HG02970 (cell line): Measurements from ENCODE around the gene ARAP1.

Source experiments
- ATAC-seq: cut with Tn5 transposase; IDR thresholded peaks from one replicate; pipeline ENCODE4 v1.9.1; 2021; ENCODE audit warnings: mild to moderate bottlenecking, moderate library complexity, moderate number of reproducible peaks; ENCODE audit not compliant: unreplicated experiment, low FRiP score

Gene ARAP1

DNA sequence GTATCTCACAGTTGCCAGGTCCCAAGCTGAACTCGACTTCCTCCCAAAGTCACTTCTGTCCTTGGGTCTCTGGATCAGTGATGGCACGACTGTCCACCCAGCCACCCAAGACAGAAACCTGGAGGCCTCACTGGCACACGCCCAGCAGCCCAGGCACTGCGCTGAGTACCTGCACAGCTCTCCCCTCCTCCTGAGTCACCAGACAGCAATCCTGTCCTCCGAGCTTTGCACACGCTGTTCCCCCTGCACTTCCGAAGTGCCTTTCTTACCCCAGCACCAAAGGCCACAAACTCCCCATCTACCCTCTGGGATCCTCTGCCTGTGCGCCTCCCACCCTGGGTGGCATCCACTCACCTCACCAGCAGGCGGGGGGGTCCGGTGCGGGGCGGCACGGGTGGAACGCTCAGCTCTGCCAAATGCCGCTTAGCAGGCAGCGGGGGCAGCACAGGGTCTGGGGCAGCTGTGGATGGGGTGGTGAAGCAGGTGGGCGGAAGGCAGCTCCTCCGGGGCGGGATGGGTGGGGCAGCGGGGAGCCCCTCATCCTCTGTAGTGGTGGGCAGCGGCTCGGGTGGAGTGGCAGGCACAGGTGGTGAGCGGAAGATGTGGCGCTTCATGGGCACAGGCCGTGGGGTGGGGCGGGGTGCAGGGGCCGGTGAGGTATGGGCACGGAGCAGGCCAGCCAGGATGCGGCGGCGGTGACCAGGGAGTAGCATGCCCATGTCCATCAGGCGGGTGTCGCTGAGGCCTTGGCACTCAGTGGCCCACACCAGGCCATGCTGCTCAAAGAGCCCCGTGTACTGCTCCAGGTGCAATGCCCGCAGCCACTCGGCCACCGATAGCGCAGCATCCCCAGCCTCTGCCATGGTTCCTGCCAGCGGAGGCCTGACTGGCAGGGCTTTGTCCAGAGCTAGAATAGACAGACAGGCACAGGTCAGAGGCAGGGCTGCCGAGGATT lies 25.7 kb downstream of the ARAP1 start:
- no peak for ATAC-seq

DNA sequence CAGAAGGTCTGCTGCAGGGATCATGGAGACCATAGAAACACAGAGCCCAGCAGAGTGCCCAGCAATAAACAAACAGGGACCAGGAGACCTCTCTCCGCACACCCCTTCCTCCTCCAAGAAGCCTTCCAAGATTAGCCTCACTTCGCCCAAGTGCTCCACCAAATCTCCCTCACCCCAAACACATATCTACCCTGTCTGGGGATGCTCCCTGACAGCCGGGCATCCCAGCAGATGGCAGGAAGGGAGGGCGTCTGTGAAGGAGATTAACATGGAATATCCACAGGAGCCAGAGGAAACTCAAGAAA lies 26.5 kb downstream of the ARAP1 start:
- no peak for ATAC-seq

DNA sequence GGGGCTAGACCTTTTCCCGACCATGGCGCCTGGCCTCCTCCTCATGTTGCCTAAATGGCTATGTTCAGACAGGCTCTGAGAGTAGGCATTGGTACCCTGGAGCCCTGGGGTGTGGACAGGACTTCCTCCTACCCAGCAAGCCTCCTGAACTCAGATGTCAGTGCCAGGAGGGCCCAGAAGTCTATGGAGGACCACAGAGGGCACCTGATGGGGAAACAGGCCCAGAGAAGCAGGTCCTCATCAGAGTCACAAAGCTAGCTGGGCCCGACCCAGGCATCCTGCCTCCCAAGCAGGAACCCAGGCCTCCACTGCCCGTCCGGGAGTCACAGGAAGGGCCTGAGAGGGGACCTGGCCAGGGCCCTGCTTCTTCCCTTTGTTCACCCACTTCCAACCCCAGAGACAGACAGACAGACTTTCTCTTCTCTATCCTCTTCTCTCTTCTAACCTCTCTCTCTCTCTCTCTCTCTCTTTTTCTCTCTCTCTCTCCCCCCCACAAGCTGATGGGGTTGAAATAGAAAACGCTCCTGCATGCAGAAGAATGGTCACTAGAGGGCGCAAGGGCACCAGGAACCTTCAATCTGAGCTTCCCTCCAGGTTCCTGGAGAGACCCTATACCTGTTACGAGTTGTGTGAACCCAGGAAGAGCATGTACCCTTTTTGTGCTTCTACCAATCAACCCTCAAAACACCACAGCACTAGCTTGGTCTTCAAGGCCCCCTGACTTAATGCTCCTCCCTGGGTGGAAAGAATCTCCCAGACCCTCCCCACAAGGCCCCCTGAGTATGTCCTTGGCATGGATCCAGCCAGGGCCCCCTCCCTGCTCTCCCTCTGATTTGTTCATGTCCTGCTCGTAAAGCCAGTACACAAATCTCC lies 27.1 kb downstream of the ARAP1 start:
- no peak for ATAC-seq

DNA sequence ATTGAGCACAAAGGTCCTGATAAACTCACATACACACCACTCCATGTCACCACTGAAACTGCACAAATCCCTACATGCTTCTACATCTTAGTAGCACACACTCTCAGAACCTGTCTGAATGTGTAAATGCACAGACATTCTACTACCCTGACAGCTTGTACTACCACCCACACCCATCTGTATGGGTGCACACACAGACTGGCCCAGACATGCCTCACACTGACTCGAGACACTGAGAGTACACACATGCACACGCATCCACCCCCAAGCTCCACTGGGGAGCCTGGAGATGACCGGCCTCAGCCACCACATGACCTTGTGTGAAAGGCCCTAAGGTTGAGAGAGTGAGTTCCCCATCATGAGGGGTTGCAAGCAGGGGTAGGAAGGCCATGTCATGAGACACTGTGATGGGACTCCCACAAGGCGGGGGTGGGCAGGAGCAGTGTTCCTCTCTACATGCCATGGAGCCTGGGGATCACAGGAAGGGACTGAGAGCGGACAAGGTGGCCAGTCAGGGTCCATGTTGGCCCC lies 28.1 kb downstream of the ARAP1 start:
- no peak for ATAC-seq

DNA sequence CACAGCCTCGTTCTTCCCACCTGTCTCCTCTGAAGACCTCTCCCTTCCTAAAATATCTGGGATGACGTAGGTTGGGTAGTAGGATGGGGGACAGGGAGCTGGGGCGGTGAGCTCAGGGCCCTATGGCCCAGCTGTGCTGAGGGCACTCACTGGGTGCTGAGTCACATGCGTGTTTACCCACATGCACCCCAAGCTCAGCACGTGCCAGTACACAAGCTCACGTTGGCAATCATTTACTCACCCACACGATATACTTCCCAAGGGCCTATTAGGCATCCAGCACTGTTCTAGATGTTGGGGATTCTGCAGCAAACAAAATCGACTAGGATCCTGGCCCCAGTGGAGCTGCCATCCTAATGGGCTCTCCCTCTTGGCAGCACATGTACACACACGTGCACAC lies 28.7 kb downstream of the ARAP1 start:
- ATAC-seq: no peak

DNA sequence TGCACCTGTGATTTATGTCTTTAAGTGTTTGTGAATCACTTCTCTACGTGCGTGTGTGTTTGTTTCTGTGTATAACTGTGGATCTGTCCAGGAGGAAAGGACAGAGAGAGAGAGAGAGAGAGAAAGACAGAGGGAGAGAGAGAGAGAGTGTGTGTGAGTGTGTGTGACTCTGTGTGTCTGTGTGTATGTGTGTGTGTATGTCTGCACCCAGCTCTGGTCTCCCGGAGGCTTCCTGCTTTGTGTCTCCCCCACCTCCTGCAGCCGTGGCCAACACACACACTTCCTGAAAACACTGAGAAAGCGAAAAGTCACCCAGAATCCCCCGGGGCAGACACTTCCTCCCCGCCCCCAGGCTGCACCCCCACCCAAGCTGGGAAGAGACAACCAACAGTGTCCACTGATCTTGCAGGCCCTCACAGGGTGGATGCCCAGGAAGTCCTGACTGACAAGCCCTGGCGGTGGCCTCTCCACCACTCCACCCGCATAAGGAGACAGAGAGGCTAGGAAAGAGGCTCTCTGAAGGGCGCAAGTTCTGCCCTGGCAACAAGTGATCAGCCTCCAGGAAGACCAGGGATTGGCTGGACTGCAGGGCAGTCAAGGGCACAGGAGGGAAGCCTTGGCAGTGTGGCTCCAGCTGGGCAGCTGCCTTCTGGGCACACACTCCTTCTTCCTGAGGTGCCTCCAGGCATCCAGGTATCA lies 30.0 kb downstream of the ARAP1 start:
- peak; percentile 70 for ATAC-seq

DNA sequence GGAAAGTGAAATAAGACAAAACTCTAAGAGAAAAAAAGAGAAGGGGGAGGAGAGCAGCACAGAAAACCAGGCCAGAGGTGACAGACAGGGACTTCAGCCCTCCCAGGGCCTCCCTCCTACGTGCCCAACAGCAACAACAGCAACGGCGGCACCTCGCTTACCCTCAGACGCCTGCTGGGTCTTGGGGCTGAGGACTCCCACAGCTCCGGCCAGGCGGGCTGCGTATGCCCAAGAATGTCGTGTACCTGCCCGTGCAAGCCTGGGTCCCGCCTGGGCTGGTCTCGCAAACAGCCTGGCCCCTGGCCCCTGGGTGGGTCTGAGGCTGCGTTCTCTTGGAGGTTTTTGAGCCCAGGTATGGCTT lies 30.5 kb downstream of the ARAP1 start:
- ATAC-seq: no peak

DNA sequence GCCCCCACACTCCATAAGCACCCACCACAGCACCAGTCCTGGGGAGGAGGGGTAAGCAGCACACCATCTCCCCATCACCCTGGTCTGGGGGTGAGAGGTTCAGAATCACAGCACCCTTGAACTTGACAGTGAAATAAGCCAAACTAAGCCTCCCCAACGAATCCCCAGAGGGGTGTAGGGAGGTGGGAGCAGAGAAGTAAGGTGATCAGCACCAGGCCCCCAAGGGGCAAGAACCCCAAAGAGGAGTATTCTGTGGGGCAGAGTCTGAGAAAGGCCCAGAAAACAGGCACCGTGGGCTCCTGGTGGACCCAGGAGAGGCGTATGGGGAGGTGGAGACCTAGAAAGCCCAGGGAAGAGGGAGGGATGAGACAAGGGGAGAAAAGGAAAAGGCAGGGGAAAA lies 30.9 kb downstream of the ARAP1 start:
- ATAC-seq: no peak

DNA sequence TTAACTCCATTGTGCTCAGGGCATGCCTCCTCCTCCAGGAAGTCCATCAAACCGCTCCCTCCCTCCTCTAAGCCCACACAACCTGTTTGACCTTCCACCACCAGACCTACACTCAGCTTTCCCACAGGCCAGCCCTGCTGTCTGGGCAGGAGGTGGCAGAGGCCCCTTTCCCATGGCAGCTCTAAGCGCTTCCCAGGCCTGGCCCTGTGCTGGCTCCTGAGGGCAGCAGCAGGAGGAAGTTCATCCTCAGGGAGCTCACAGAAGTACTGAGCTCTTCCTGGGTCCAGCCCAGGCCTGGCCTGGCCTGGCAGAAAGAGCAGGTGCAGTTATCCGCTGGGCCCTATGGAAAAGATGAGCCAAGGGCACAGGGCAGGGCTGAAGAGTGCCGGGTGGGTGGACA lies 31.4 kb downstream of the ARAP1 start:
- ATAC-seq: no peak

DNA sequence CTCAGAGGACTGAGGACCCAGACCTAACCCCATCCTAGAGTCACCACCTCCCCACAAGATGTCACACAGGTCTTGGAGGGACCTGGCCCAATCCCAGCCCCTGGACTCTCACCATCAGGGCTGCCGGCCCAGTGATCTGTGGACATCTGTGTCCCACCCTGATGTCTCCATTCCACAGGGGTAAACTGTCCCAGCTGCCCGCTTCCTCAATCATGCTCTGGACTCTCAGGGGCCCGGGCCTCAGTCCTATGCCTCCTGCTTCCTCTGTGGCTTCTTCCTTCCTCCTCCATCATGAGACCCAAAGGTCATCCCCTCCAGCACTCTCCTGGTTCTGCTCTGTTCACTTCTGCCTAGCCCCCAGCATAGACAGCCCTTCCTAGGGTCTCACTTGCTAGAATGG lies 32.2 kb downstream of the ARAP1 start:
- ATAC-seq: no peak

DNA sequence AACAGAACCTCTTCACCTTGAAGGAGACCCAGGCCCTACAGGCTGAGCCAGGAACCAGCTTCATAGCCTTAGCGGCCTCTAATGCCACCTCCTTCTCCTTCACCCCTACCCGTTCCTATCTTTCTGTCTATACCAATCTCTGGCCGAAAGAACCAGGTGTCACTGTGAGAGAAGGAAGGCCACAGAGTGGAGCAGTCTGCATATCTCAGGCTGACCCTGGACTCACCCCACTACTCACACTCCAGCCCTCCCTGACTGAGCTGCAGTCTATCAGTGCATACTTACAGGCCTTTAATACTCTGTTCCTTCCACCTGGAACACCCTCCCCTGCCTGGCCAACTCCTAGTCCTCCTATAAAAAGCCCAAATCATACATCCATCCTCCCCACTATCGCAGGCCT lies 32.7 kb downstream of the ARAP1 start:
- no peak for ATAC-seq

DNA sequence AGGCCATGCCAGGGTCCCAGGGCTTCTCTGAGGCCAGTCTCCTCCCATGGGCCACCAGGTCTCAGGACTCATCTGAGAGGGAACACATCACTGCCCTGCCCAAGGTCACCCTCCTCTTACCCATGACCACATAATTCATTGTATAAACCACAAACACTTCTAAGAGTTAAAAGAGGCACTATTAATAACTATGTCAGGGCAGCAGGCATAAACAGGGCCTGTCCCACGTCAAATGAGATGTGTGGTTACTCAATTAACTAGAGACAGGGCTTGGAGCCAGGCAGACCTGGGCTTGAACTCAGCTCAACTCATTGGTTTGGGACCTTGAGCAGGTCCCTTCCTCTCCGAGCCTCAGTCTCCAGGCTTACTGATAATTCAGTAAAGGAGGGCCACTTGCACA lies 33.1 kb downstream of the ARAP1 start:
- ATAC-seq: no peak

DNA sequence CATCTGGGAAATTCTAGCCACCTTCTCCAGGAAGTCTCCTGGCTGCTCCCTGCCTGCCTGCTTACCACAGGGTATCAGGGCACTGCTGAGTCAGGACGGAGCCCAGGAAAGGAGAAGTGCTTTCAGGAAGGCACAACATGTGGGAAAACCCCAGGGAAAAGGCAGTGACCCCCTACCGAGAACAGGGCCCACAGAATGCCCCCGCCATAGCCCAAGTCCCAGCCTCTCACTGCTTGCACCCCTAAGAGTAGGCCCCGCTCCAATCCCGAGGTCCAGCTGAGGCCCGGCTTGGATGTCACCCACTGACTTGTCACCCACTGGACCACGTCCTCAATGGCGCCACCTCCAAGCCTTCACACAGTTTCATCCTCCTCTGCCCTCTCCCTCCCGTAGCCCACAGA lies 34.1 kb downstream of the ARAP1 start:
- ATAC-seq: no peak

DNA sequence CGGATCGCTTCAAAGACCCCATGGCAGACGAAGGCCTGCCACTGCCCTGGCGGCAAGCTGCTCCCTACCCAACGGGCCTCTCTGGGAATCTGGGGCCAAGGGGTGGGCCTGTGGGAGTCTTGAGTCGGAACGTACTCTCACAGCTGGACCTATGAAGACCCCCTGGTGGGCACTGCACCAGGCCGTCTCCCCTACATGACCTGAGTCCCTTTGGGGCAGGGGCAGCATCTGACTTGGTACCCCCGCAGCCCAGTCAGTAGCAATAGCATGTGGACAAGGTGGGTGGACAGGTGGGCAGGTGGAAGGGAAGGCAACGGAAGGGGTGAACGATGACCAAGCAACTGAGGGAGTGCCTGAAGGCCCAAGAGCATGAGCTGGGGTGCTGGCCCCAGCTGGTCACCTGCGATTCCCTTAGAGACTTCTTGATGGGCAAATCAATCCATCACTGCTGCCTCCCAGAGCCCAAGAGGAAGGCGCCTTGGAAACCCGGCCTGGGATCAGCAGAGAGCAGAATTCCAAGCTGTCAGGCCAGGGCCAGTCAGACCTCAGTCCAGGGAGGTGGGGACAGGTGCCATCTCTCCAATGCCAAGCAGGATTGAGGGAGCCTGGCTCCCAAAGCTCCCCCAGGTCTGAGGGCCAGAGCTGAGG lies 35.3 kb downstream of the ARAP1 start:
- ATAC-seq: no peak

DNA sequence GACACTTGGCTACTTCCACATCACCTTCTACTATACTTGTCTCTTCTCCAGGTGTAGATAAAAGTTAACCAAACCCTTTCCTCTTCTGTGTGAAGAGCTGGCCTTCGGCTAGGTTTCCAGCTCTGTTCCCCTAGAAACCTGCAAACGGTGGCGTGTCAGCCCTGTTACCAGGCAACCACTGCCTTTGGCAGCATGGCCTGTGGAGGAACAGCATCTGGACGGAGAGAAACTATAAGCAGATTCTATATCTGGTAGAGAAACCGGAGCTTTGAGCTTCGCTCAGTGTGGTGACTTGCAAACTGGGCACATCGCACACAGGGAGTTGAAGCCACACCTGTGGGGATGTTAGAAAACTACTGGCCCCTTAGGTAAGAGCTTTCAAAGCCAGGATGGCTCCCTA lies 35.9 kb downstream of the ARAP1 start:
- no peak for ATAC-seq

DNA sequence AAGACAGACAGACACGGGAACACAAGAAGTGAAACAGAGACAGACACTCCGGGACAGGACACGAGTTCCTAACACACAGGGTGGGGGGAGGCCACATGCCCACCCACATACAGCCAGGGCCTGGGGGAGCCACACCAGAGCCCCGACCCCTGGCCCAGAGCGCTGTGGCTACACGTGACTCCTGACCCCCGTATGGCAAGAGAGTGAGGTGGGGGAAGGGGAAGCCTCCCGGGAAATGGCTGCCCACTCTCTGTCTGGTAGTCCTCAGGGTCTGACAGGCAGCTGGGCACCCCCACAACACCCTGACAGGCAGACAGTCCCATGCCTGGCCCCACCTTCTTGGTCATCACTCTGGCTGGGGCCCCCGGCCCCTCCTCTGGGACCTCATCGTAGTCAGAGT lies 39.4 kb downstream of the ARAP1 start:
- ATAC-seq: no peak

DNA sequence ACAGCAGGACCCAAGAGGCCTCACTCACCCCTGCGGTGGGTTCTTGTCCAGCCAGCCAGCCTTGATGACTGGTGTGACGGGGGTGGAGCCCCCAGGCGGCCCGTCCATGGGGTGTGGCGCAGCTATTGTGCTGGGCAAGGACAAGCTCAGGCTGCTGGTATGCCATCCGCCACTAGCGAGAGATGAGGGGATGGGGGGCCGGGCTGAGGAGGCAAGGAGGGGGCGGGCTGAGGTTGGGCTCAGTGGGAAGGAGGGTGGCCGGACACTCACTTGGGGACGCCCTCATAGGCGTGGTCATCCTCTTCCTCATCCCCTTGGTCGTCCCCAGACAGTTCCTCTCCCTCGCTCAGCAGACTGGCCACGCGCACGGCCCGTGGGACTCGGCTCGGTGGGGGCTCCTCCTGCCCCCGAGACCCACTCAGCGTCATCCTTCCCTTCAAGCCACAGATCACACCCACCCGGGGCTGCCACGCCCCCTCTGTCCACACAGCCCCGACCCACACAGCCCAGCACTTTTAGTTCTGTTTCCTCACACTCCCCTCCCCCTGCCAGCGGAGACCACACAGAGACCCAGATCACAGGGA lies 39.9 kb downstream of the ARAP1 start:
- no peak for ATAC-seq

DNA sequence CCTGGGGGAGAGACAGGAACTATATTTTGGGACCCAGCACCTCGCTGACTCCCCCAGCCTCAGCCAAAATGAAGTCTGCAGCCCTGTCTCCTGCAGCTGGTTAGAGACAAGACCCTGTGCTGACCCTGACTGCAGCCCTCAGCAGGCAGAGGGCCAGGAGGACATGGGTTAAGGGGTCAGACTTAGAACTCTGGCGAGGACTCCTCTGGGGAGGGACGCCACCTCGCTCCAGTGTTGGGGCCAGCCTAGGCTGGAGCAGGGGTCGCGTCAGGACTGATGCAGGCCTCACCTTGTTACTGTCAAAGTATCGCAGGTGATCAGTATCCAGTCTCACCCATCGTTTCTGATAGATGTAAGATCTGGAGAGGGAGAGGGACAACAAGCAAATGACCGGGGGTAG lies 41.1 kb downstream of the ARAP1 start:
- no peak for ATAC-seq

DNA sequence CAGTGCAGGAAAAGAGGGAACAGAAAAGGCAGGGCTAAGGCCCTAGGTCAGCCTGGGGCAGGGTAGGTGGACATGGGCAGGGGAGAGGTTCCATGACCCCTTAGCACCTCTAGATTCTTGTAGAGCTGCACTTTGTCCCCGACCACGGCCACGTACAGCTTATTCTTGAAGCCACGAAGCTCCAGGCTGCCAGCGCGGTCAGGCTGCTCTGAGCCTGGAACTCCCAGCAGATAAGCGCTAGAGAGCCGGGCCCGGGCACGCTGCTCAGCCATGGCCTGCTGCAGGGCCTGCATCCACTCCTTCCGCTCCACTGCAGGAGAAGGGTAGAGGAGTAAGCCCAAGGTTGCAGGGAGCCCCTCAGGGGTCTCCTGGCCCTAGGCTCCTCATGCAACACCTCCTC lies 41.9 kb downstream of the ARAP1 start:
- ATAC-seq: no peak
